GM12878 (cell line): Measurements from ENCODE around the gene PREX1. TPM values are rescaled to one million over a fixed set of nuclear protein-coding genes. Genes with fewer than 3 reads are reported as not detected.

Experiments
- ATAC-seq: fragments of 200-7000 bp; cut with Tn5 transposase; 3 replicates; pipeline ENCODE4 v1.9.1; 2020; ENCODE audit warnings: mild to moderate bottlenecking, moderate library complexity
- BruUV-seq: library from RNA; stranded (reverse); fragments of 400-500 nt; replicated peaks from 2 replicates; lab custom pipeline; 2021; lab: Mats Ljungman, UMichigan
- CTCF ChIA-PET: fragments of 300-600 bp; sonication (Branson Sonifier 250); formaldehyde crosslinking; extraction: SDS; loops from one replicate; lab custom pipeline; 2021; ENCODE audit warnings: inconsistent platforms; lab: Yijun Ruan, JAX
- POLR2A ChIA-PET: fragments of 350-600 bp; formaldehyde crosslinking; extraction: SDS; loops from one replicate; lab custom pipeline; 2021; ENCODE audit warnings: inconsistent platforms; lab: Charles Lee
- RAD21 ChIA-PET: fragments of 300-600 bp; sonication (Branson Sonifier 250); formaldehyde crosslinking; loops from one replicate; lab custom pipeline; 2023; ENCODE audit warnings: antibody characterized with exemption; ENCODE audit not compliant: unreplicated experiment; lab: Charles Lee
- SMC1A ChIA-PET: fragments of 300-600 bp; sonication (Branson Sonifier 250); formaldehyde crosslinking; loops from one replicate; lab custom pipeline; 2023; ENCODE audit not compliant: unreplicated experiment, uncharacterized antibody; lab: Charles Lee
- DNase-seq: peaks from one replicate; pipeline ENCODE4 v3.0.0-alpha.2; 2011; ENCODE audit warnings: low read depth, low spot score
- FAIRE-seq: peaks from 3 replicates; lab custom pipeline; 2011; peaks lifted over from hg19 to GRCh38; lab: Jason Lieb, UNC
- H2AFZ ChIP-seq: 2 replicates; pipeline ENCODE4 v1.6.0; 2011; ENCODE audit warnings: low read depth, low read length, control low read depth; ENCODE audit not compliant: control insufficient read depth
- H3K27ac ChIP-seq: 2 replicates; pipeline ENCODE4 v1.5.1; 2011; ENCODE audit warnings: control low read depth; ENCODE audit not compliant: control insufficient read depth, insufficient read depth
- H3K27me3 ChIP-seq, 2 experiments: replicated peaks in 1 of 2; 2 replicates each; pipeline versions ENCODE4 v1.6.0 to v1.6.1; 2011; ENCODE audit warnings: low read length in 1 of 2; ENCODE audit not compliant: control insufficient read depth in 2 of 2, insufficient read depth in 2 of 2
- H3K36me3 ChIP-seq, 2 experiments: 2 replicates each; pipeline ENCODE4 v1.5.1; 2011; ENCODE audit warnings: low read length in 1 of 2; ENCODE audit not compliant: control insufficient read depth in 2 of 2, insufficient read depth in 2 of 2
- H3K4me1 ChIP-seq: 2 replicates; pipeline ENCODE4 v1.6.1; 2011; ENCODE audit warnings: mild to moderate bottlenecking, low read length, moderate library complexity, mixed read lengths; ENCODE audit not compliant: control insufficient read depth, insufficient read depth
- H3K4me2 ChIP-seq: 2 replicates; pipeline ENCODE4 v1.6.0; 2011; ENCODE audit warnings: control low read depth; ENCODE audit not compliant: control insufficient read depth, insufficient read depth
- H3K4me3 ChIP-seq: fragments of 200-600 bp; sonication (generic); 2 replicates; pipeline ENCODE4 v1.5.1; 2016
- H3K79me2 ChIP-seq: 2 replicates; pipeline ENCODE4 v1.6.0; 2011; ENCODE audit warnings: low read length; ENCODE audit not compliant: control insufficient read depth, insufficient read depth
- H3K9ac ChIP-seq: 2 replicates; pipeline ENCODE4 v1.8.0; 2011; ENCODE audit warnings: low read length, control low read depth, mixed read lengths; ENCODE audit not compliant: control insufficient read depth, insufficient read depth
- H3K9me3 ChIP-seq: replicated peaks from 3 replicates; pipeline ENCODE4 v1.5.1; 2011; ENCODE audit warnings: mild to moderate bottlenecking, low read length; ENCODE audit not compliant: control insufficient read depth, insufficient read depth
- H4K20me1 ChIP-seq: 2 replicates; pipeline ENCODE4 v1.6.0; 2011; ENCODE audit not compliant: control insufficient read depth, insufficient read depth
- E2F4 ChIP-seq: IDR thresholded peaks from 2 replicates; pipeline ENCODE4 v1.6.1; 2012; ENCODE audit warnings: low read depth, low read length, improper control_type of control experiment
- HCFC1 ChIP-seq: fragments of 150-350 bp; IDR thresholded peaks from 2 replicates; pipeline ENCODE4 v1.6.1; 2014; ENCODE audit warnings: low read length
- MTA2 ChIP-seq: fragments of 450-650 bp; IDR thresholded peaks from 2 replicates; pipeline ENCODE4 v1.6.1; 2016; ENCODE audit warnings: low read depth, mild to moderate bottlenecking, moderate library complexity
- RBBP5 ChIP-seq: fragments of 200-600 bp; sonication (generic); conservative IDR thresholded peaks from 2 replicates; pipeline ENCODE4 v1.6.1; 2016
- ZNF592 ChIP-seq: fragments of 450-650 bp; IDR thresholded peaks from 2 replicates; pipeline ENCODE4 v1.6.1; 2017; ENCODE audit warnings: mild to moderate bottlenecking, moderate library complexity
- WGBS: methylation state at CpG from one replicate; pipeline ENCODE4 v1.1.6; 2016; ENCODE audit warnings: low lambda C conversion rate; ENCODE audit not compliant: insufficient replicate concordance, insufficient coverage; ENCODE audit errors: missing lambda C conversion rate; 5-methylcytosine and 5-hydroxymethylcytosine counted together
- in situ Hi-C: fragments of 300-500 bp; cut with MboI; formaldehyde crosslinking; loops from 9 replicates; pipeline ENCODE4 v1.14.3; 2018; ENCODE audit warnings: mixed read lengths
- intact Hi-C: fragments of 100-400 bp; cut with micrococcal nuclease; formaldehyde crosslinking; loops from one replicate; pipeline ENCODE4 v1.14.2; 2022; ENCODE audit not compliant: unreplicated experiment
- polyA plus RNA-seq, 11 experiments: library from polyadenylated mRNA; depleted of rRNA in 4 of 11; unstranded in 6 of 11; stranded (reverse) in 5 of 11; fragments of >200 nt; fragmentation: Nextera tagmentation in 4 of 11; fragmentation: Illumina TruSeq in 1 of 11; extraction: Ambion mirVana in 4 of 11; extraction: Trizol in 1 of 11; gene quantifications; 1 replicate in 1 of 11; 2 replicates in 10 of 11; pipeline versions ENCODE4 v1.2.1 to v1.2.3, GENCODE V29; 2011 to 2016; ENCODE audit warnings: inconsistent platforms in 2 of 11, missing spikeins in 2 of 11, low read depth in 1 of 11
- total RNA-seq, 4 experiments: library from RNA; depleted of rRNA in 3 of 4; stranded (reverse); fragments of >200 nt in 3 of 4; fragmentation: Illumina TruSeq in 1 of 4; extraction: Trizol in 1 of 4; gene quantifications; 2 replicates each; pipeline versions ENCODE4 v1.2.1 to v1.2.3, GENCODE V29; 2013 to 2021
- TF ChIP-seq, protein P1 (sequence below): fragments of 450-650 bp; IDR thresholded peaks from 2 replicates; pipeline ENCODE4 v1.6.1; 2016; ENCODE audit warnings: mild to moderate bottlenecking

Gene PREX1
- total and polyA plus RNA-seq, 10 of the 15 experiments (the other 5 are each of a cell fraction or from before 2014, with no cell fraction given) = 2.6 to 114 (median 38.9) TPM

DNA sequence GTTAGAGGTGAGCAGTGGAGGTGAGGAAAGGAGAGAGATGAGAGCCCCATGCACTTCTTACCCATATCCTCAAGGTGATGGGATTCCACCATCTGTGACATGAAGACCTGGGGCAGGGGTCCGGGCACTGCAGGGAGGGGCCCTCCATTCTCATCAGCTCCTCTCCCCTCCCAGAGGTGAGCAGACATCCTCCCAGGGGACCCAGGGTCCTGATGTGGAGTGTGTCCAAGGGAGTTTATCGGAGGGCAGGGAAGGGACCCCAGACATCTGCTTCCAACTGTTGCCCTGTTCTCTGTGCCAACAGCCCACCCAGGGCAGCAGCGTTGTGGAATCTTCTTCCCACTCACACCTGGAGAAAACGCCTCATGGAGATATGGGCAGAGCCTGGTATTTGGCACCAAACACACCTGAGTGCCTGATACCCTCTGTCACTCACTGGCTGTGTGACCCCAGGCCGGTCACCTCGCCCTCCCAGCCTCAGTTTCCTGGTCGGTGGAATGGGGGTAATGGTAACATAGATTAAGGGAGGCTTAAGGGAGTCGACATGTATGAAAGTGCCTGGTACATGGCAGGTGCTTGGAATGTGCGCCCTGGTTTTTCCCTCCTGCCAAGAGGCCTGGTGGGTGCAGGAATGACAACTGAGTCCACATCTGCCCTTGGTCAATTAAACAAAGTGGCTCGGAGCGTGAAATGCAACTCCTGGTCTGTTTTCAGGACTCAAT is 227.9 kb downstream of the PREX1 start:
- RAD21 ChIA-PET = no interaction called here
- H3K27ac ChIP-seq = no peak overlapping the region
- no TSS peak for BruUV-seq

More for the DNA sequence above, 227.9 kb downstream of the PREX1 start:
- FAIRE-seq (no peak), DNase-seq (no peak), ATAC-seq (no peak)
- H3K27me3 ChIP-seq = no peaks in the 10 kb centered on the region
- no peaks in the 10 kb centered on the region for H3K36me3 ChIP-seq
- no peak overlapping the region for H3K4me3 ChIP-seq
- SMC1A ChIA-PET = no interaction called here
- H4K20me1 ChIP-seq = no peaks in the 10 kb centered on the region
- no peaks in the 10 kb centered on the region for H3K4me1 ChIP-seq
- TF ChIP-seq ZNF592 (no peak), RBBP5 (no peak), HCFC1 (no peak), E2F4 (no peak), MTA2 (no peak)
- TF ChIP-seq, protein P1, sequence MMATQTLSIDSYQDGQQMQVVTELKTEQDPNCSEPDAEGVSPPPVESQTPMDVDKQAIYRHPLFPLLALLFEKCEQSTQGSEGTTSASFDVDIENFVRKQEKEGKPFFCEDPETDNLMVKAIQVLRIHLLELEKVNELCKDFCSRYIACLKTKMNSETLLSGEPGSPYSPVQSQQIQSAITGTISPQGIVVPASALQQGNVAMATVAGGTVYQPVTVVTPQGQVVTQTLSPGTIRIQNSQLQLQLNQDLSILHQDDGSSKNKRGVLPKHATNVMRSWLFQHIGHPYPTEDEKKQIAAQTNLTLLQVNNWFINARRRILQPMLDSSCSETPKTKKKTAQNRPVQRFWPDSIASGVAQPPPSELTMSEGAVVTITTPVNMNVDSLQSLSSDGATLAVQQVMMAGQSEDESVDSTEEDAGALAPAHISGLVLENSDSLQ = no peak
- 31% methylated on average over 11 of the region's 11 CpGs for WGBS
- no peak overlapping the region for H2AFZ ChIP-seq
- H3K9ac ChIP-seq = no peak overlapping the region
- H3K4me2 ChIP-seq = no peak overlapping the region
- H3K79me2 ChIP-seq = no peaks in the 10 kb centered on the region
- H3K9me3 ChIP-seq = no peaks in the 10 kb centered on the region; the same call in 2 of the 3 replicates
- in situ Hi-C loops (no loop called here), intact Hi-C loops (no loop called here)
- CTCF ChIA-PET = no interaction called here
- POLR2A ChIA-PET = no interaction called here
